GM21576 (cell line): ENCODE data around the gene CT45A9.
"Not testable (repeated sequence)": the region's sequence is repeated elsewhere in the genome, so short reads cannot be mapped to it uniquely, and the experiment has no call there.

ENCODE experiments used
- ATAC-seq: cut with Tn5 transposase; IDR thresholded peaks from one replicate; pipeline ENCODE4 v1.9.1; 2021; ENCODE audit warnings: mild to moderate bottlenecking, moderate library complexity; ENCODE audit not compliant: unreplicated experiment

The CT45A9 gene

GRCh38 chrX:135871712-135872111 is at the start of gene CT45A9:
Gene CT45A9 (minus strand): TSS chrX:135871812. CDS start chrX:135868061, 3,751 bp downstream.
- ATAC-seq = not testable (repeated sequence)

GRCh38 chrX:135920516-135920915 is 48.9 kb upstream of the CT45A9 start:
- ATAC-seq = not testable (repeated sequence)

GRCh38 chrX:135914404-135914803 is 42.8 kb upstream of the CT45A9 start:
- no peak for ATAC-seq

- no peak for ATAC-seq
Measured at GRCh38 chrX:135910251-135910650, 38.6 kb upstream of the CT45A9 start.

GRCh38 chrX:135893294-135893817 is 21.7 kb upstream of the CT45A9 start, which contains the start of the genes CT45A10 and SAGE1:
Gene CT45A10 (minus strand): TSS chrX:135893444. CDS start chrX:135885344, 8,100 bp downstream.
Gene SAGE1 (plus strand): TSS chrX:135893716. CDS start chrX:135896243, 2,527 bp downstream.
- ATAC-seq = no peak

GRCh38 chrX:135892781-135893180 is 21.2 kb upstream of the CT45A9 start:
- no peak for ATAC-seq

- no peak for ATAC-seq
Measured at GRCh38 chrX:135890087-135890585, 18.5 kb upstream of the CT45A9 start.

- not testable (repeated sequence) for ATAC-seq
Measured at GRCh38 chrX:135888976-135889375, 17.4 kb upstream of the CT45A9 start.

GRCh38 chrX:135888230-135888629 is 16.6 kb upstream of the CT45A9 start:
- ATAC-seq = not testable (repeated sequence)

- ATAC-seq = not testable (repeated sequence)
Measured at GRCh38 chrX:135882741-135883140, 11.1 kb upstream of the CT45A9 start.

- ATAC-seq = not testable (repeated sequence)
Measured at GRCh38 chrX:135854438-135854837, 17.2 kb downstream of the CT45A9 start, which contains the start of gene CT45A8. Gene CT45A8 (minus strand): TSS chrX:135854538. CDS start chrX:135850783, 3,755 bp downstream.

GRCh38 chrX:135837180-135837579 is 34.4 kb downstream of the CT45A9 start, which contains the start of gene CT45A7:
Gene CT45A7 (minus strand): TSS chrX:135837280. CDS start chrX:135833533, 3,747 bp downstream.
- ATAC-seq = not testable (repeated sequence)

GRCh38 chrX:135819912-135820311 is 51.7 kb downstream of the CT45A9 start, which contains the start of gene CT45A2:
Gene CT45A2 (minus strand): TSS chrX:135820012. CDS start chrX:135816265, 3,747 bp downstream.
- not testable (repeated sequence) for ATAC-seq
